GM21737 (cell line): ENCODE results near the gene MCAM.

Experiments used
- ATAC-seq: cut with Tn5 transposase; IDR thresholded peaks from one replicate; pipeline ENCODE4 v1.9.1; 2021; ENCODE audit warnings: mild to moderate bottlenecking, moderate library complexity; ENCODE audit not compliant: unreplicated experiment

MCAM gene

GRCh38 chr11:119346605-119347004 lies 29.7 kb upstream of the MCAM start, which contains the start of gene MFRP:
TSS of gene MFRP (minus strand) at chr11:119346705. CDS start at chr11:119346513, 192 bp downstream.
- ATAC-seq = no peak

DNA sequence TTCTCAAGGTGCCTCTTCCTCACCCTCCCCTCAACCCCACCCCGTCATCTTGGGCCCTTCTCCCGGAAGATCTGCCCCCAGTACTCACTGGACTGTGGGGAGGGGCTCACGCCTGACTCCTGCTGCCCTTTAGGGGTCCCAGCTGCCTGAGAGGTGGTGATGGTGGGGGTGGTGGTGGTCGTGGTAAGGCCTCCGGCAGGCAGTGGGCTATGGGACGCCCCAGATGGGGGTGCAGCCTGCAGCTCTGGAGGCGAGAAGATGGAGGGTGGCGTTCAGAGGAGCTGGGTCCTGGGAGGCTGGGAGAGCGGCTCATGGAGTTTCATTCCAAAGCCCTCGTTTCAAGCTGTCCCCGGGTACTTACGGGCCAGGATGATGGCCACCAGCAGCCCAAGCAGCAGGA lies 28.8 kb upstream of the MCAM start:
- ATAC-seq = no peak

DNA sequence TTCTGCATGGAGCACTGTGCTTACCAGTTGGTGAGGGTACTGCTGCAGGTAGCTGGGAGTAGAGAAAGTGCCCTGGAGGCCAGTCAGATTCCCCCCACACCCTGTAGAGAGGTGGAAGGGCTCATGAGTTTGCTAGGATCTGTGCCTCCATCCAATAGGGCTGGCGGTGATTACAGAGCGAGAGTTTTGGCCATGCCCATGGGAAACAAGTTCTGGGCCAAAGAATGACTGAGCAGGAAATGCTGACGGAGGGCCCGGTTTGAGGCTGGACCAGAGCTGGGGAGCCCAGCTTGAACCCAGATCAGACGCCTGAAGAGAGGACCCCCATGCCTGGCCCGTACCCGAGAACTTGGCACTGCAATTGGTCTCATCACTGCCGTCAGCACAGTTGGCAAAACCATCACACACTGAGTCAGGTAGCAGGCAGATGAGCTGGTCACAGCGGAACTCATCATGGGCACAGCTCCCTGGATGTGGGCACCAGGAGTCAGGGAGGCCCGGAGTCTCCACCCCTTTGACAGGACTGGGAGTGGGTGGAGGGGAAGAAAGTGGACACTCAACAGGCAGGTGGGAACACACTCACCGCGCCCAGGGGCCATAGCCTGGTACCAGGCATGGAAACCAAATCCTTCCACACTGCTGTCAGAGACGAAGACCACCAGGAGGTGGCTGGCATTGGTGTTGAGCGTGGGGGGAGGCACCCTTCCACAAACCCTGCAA lies 27.5 kb upstream of the MCAM start:
- no peak for ATAC-seq

GRCh38 chr11:119343726-119344125 lies 26.8 kb upstream of the MCAM start:
- ATAC-seq = no peak

DNA sequence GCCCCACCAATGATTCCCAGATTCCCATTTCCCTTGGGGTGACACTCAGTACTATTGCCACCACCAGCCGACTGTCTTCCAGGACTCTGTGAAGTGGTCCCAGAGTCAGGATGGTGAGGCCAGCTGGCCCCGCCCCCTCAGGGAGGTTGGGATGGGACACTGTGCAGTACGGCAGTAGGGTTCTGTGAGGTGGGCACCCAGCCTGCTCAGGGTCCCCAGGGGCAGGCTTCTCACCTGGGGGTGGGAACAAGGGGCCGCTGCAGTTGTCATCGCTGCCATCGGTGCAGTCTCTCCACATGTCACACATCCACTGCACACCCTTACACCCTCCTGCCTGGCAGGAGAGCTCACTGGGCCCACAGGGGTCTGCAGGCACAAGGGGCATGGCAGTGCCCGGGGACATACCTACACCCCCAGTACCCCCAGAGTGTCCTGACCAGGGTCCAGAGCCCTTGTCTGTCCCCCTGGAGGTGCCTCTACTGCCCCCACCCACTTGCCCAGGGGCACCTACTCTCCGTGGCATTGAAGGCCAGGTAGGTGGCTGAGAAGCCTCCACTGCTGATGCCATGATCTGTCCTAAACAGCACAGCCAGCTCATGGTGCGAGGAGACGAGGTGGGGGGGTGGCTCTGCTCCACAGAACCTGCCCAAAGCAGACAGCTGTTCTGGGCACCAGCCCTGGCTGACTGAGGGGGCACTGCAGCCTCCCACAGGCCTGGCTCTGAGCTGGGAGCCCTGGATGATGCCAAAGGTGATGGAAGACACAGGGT lies 25.6 kb upstream of the MCAM start:
- ATAC-seq = no peak

GRCh38 chr11:119342023-119342300 lies 25.0 kb upstream of the MCAM start:
- no peak for ATAC-seq

DNA sequence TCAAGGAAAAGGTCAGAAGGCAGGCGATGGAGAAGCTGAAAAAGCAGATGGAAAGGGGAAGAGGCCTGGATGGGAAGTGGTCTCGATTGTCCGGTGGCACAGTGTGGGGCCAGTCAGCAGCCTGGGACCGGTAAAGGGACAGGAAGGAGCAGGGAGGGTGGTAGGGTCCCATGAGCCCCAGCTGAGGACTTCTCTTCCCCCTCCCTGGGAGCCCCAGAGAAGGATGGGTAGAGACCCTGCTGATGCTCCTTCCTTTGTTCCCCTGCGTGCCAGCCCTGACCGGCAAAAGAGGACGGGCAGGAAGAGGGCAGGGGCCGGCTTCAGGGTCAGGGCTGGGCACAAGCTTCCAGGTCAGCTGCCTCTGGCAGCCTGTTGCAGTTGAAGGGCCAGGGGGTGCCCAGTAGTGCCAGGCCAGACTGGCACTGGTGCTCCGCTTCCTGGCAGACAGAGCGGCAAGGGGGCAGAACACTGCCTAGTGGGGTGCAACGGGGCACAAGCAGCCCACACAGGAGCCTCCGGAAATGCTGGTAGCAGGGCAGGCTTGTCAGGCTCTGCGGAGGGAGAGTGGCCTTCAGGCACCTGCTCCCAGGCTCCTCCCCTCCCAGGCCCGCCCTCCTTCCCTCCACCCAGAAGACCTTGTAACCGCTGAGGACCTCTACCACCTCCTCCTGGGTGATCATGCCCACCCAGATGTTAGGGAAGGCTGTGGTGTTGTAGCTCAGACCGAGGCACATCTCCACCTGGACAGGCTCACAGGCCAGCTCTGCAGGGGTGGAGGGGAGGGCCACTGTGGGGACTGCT lies 24.5 kb upstream of the MCAM start:
- no peak for ATAC-seq

- no peak for ATAC-seq
Measured at GRCh38 chr11:119340335-119341221, 23.6 kb upstream of the MCAM start, which contains the start of gene C1QTNF5. TSS of gene C1QTNF5 (minus strand) at chr11:119340883. CDS start at chr11:119340397, 486 bp downstream.

DNA sequence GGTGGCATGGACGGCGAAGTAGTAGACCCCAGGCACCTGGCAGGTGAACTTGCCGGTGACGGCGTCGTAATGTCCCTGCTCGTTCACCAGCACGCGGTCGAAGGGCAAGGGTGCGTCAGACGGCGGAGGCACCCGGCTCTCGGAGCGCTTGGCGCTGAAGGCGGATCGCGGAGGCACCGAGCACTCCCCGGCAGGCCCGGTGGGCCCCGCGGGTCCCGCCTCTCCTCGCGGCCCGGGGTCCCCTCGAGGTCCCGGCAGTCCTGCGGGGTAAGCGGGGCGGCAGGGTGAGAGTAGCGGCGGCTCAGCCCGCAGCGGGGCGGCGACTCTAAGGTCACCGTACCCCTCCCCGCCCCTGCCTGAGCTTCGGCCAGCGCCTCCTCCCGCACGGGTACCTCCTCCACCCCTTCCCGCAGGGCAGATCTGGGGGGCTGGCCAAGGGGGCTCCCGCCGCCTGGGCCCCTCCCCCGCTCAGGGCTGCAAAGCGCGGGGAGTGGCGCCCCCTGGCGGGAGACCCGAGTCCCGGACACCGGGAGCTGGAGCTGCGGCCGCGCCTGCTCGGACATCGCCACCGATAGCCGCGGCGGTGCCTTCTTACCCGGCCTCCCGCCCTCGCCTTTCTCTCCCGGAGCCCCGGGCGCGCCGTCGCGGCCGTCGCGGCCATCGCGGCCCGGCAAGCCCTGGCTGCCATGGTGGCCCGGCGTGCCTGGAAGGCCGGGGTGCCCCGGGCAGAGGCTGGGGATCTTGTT lies 22.8 kb upstream of the MCAM start:
- ATAC-seq = no peak

DNA sequence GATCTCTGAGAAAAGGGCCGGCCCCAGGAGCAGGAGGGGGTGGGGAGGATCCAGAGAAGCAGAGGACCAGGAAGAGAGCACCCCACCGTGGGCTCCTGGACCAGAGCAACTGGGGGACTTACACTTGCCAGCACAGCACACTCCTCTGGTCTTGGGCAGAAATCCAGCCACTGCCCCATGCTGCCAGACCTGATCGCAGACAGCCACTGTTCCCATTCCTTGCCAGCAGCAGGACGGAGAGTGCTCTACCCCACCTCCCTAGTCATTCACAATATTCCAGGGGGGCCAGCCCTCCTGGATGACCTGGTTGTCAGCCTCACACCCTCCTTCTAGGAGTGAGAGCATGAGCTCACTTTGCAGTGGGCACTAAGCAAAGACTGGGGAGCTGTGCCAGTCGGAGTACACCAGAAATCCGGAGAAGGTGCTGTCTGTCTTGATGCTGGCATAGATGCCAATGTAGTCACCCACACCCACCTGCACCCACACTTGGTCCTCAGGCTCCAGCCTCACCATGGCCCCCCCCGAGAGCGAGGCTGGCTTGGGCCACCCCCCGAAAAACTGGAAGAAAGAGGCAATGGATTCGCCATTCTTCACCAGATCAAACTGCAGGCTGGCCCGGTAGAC lies 22.1 kb upstream of the MCAM start:
- no peak for ATAC-seq

DNA sequence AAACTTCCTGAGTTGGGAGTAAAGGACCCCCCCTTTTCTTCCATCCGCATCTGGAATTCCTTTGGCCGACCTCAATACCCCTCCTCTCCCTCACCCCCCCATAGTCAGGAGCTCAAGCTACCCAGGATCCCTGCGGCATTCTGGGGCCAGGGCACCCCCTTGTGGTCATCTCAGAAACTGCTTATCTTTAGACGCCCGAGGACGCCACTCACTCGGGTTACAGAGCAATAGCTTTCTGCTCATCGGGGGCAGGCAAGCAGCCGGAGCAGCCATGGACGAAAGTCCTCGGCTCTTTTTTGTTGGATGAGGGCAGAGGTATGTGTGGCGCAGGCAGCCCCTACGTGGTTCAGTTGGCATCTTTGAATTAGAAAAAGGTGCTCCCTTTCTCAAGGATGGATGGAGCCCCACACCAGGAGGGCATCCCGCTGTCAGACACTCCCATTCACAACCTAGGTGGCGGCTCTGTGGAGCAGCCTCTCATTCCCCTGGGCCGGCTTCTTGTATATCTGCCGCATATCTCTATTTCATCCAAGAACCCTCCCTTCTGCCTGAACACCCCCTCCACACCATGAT lies 21.5 kb upstream of the MCAM start:
- no peak for ATAC-seq

DNA sequence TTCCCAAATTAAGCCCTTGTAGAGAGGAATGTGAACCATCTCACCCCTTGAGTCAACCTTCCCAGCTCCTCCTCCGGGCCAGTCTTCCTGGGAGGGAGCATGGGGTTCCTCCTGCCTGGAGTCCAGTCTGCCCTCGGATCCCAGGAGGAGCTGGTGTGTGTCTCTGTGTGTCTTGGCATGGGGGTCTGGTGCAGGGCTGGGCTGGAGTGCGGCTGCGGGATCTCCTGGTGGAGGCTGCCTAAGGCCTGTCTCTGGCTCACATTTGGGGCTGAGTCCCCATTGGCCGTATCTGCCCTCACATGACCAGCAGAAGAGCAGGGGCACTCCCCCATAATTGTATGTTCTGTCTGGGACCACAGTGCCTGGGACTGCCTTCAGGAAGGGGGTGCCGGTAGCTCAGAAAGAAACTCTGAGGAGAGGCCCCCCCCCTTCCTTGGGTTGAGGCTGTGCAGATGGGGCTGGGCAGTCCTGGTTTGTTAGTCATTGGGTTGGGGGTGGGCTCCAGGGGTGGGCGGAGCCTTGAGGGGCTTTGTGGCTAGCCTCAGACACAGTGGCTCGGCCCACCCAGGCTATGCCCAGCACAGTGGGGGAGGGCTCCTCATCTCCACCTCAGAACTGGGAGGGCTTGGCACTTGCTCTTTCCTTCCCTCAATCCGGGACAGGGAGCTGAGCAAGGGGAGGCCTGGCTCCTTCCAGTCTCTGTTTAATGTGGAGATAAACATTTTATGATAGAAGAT lies 20.8 kb upstream of the MCAM start:
- no peak for ATAC-seq

DNA sequence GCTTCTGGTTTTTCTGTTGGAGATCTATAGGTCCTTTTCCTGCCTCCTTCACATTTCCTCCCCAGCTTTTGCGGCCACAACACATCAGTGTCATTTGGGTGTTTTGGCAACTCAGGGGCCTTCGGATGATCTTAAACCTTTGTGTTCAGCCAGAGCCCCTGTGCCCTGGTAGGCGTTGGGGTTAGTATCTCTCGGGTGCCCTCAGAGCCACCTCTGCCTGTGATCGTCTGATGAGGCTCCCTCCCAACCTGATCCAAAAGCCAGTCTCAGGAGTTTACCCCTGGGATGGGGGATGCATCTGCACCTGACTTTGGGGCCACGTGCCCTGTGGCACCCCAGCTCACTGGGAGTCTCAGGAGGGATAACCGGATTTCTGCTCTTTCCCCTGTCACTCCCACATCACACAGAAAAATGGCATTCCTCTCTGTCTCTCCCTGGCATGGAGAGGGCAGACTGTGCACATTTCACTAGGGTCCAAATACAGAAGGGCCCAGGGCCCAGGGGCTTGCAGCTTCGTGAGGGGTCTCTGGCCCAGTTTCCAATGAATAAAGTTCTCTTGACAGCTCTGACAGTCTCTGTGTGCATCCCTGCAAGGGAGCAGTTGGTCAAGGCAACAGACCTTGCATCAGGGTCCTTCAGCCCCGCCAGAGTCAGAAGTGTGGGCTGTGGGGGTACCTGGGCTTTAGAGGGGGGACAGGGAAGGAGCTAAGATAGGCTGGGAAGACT lies 20.0 kb upstream of the MCAM start:
- no peak for ATAC-seq

DNA sequence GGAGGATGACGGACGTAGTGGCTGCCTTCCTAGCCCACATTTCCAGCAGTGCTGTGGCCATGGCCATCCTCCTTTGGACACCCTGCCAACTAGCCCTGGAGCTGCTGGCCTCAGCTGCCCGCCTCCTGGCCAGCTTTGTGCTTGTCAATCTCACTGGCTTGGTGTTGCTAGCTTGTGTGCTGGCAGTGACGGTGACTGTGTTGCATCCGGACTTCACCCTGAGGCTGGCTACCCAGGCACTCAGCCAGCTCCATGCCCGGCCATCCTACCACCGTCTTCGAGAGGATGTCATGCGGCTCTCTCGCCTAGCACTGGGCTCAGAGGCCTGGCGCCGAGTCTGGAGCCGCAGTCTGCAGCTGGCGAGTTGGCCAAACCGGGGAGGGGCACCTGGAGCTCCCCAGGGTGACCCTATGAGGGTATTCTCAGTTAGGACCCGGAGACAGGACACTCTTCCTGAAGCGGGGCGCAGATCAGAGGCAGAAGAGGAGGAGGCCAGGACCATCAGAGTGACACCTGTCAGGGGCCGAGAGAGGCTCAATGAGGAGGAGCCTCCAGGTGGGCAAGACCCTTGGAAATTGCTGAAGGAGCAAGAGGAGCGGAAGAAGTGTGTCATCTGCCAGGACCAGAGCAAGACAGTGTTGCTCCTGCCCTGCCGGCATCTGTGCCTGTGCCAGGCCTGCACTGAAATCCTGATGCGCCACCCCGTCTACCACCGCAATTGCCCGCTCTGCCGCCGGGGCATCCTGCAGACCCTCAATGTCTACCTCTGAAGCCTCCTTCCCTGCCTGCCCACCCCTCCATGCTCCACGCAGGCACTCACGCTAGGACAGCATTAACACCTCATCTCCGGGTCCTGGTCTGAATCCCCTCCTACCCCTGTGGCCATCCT lies 19.0 kb upstream of the MCAM start:
- no peak for ATAC-seq

DNA sequence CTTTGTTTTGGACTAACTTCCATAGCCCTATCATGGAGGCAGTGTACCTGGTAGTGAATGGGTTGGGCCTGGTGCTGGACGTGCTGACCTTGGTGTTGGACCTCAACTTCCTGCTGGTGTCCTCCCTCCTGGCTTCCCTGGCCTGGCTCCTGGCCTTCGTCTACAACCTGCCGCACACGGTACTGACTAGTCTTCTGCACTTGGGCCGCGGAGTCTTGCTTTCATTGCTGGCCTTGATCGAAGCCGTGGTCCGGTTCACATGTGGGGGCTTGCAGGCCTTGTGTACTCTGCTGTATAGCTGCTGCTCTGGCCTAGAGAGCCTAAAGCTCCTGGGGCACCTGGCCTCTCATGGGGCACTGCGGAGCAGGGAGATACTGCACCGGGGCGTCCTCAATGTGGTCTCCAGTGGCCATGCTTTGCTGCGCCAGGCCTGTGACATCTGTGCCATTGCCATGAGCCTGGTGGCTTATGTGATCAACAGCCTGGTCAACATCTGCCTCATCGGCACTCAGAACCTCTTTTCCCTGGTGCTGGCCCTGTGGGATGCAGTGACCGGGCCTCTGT lies 18.2 kb upstream of the MCAM start:
- no peak for ATAC-seq

DNA sequence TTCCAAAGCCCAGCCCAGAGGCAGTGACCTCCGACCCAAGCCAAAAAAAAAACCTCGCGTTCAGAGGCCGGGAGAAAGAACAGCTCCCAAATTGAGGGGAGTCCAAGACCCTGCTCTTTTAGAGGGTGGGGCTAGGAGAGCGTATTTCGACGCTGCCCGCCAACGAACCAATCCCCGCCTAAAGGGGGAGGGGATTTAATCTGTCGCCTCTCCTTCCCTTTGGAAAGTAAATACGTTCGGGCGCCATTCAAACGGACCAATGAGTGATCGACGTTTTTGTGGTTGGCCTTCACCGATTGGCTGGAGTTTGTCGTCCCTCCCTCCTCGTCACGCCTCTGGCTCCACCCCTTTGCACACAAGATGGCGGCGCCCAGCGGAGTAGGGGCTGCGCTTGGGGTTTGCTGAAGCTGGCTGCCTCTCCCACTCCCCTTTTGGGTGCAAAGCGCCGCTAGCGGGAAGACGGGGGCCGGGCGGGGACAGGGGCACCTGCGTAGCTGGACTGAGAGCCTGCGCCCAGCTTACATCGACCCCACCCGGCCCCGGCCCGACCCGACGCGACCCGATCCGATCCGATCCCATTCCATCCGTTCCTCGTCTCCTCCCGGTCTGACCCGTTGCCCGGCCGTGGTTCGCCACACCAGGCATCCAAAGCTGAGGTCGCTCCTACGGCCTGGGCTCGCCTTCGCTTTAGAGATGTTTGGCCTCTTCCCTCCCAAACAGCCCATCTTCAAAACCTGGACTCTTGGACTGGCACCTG lies 17.4 kb upstream of the MCAM start, which contains the start of gene RNF26:
Gene RNF26 (plus strand): TSS at position 354 of the 757 bp plus-strand sequence. CDS start 596 bp downstream, outside the sequence.
- ATAC-seq = peak; percentile 92
